GM19351 (cell line): ENCODE measurements around the gene KANK3.
"Not testable (repeated sequence)": the region's sequence is repeated elsewhere in the genome, so short reads cannot be mapped to it uniquely, and the experiment has no call there.

Source experiments
- ATAC-seq: cut with Tn5 transposase; IDR thresholded peaks from one replicate; pipeline ENCODE4 v1.9.1; 2021; ENCODE audit warnings: mild to moderate bottlenecking, moderate library complexity; ENCODE audit not compliant: unreplicated experiment

The KANK3 gene

DNA sequence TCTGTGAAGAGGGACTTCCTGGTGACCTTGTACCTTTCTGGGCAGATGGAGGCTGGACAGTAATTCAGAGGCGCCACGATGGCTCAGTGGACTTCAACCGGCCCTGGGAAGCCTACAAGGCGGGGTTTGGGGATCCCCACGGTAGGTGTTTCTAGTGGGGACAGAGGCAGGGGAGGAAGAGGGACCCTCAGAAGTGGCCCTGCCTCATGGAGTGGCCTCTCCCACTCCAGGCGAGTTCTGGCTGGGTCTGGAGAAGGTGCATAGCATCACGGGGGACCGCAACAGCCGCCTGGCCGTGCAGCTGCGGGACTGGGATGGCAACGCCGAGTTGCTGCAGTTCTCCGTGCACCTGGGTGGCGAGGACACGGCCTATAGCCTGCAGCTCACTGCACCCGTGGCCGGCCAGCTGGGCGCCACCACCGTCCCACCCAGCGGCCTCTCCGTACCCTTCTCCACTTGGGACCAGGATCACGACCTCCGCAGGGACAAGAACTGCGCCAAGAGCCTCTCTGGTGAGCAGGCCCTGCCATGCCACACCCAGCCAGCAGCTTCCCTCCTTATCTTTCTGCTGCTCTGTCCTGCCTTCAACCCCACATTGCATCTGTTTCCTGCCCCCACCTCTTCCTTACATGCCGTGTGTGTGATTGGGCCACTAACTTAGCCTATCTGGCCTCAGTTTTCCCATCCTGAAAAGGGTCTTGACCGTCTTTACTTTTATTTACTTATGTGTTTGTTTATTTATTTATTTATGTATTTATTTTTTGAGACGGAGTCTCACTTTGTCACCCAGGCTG, 28.1 kb upstream of the KANK3 start:
- no peak for ATAC-seq

DNA sequence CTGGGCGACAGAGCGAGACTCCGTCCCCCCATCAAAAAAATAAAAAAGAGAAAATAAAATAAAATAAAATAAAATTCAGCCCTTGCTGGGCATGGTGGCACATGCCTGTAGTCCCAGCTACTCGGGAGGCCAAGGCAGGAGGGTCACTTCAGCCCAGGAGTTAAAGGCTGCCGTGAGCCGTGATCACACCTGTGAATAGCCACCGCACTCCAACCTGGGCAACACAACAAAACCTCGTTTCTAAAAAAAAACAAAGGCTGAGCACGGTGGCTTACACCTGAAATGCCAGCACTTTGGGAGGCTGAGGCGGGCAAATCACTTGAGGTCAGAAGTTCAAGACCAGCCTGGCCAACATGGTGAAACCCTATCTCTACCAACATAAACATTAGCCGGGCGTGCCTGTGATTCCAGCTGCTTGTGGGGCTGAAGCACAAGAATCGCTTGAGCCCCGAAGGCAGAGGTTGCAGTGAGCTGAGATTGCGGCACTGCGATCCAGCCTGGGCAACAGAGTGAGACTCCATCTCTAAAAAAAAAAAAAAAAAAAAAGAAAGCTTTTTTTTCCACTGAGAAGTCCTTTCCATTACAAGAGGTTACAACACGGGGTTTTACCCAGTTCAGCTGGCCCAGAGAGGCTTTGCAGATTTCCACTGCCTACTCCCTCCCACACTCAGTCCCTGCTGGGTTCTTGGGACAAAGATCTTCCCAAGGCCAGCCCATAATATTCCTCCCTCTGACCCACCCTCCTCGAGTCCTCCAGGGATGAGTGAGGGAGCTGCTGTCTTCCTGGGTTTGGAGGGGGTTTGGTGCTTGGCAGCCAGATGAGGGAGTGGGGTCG, 27.3 kb upstream of the KANK3 start:
- no peak for ATAC-seq

DNA sequence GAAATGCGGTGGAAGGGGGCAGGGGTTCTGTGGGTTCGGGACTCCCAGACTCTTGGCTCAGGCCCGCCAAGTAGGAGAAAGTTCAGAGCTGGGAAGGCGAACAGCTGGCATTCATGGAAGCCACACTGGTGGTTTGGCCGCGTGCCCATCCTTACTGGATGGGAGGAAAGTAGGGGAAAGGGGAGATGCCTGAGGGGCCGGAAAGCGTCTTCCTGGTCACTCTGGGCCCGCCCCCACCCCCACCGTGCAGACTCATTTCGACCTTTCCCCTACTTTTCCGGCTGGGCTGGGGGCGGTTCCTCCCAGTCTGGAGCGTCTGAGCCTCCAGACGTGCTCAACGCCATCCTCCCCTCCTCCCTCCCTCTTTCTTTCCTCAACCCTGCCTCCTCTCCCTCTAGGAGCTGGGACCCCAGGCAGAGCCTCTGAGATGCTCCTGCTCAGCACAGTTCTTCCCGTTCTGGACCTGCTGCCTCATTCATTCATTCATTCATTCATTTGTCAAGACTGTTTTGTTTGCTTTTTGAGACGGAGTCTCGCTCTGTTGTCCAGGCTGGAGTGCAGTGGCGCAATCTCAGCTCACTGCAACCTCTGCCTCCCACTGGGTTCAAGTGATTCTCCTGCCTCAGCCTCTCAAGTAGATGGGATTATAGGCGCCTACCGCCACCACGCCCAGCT, 24.4 kb upstream of the KANK3 start:
- no peak for ATAC-seq

DNA sequence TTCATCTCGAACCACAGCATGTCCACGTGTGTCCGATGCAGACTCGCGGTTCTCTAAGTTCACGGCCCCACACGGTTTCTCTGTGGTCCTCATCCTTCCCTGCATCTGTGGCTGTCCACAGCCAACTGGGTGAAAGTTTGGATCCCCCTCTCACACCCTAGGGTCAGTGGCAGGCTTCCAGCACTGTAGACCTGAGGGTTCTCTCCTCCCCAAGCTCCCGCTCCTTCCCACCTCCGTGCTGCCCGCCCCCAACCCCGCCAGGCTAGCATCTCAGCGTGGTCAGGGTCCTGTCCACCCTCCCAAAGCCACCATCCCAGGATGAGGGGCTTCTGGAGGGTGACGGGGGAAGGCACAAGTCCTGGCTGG, 23.9 kb upstream of the KANK3 start:
- no peak for ATAC-seq

DNA sequence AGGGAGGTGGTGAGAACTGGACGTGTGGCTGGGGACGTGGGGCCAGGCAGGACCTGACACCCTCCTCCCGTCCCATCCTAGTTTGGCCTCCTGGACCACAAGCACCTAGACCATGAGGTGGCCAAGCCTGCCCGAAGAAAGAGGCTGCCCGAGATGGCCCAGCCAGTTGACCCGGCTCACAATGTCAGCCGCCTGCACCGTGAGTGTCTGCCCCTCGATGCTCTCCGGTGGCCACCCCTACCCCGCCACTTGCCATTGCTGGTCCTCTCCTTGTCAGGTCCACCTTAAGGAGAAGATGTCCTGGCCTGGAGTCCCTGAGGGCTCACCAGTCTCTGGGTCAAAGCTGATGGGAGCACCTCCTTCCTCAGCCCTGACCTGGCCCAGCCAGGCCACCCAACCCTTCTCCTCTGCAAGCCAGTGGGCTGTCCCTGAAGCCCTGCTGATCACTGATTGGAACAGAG, 23.1 kb upstream of the KANK3 start:
- ATAC-seq, result no peak

DNA sequence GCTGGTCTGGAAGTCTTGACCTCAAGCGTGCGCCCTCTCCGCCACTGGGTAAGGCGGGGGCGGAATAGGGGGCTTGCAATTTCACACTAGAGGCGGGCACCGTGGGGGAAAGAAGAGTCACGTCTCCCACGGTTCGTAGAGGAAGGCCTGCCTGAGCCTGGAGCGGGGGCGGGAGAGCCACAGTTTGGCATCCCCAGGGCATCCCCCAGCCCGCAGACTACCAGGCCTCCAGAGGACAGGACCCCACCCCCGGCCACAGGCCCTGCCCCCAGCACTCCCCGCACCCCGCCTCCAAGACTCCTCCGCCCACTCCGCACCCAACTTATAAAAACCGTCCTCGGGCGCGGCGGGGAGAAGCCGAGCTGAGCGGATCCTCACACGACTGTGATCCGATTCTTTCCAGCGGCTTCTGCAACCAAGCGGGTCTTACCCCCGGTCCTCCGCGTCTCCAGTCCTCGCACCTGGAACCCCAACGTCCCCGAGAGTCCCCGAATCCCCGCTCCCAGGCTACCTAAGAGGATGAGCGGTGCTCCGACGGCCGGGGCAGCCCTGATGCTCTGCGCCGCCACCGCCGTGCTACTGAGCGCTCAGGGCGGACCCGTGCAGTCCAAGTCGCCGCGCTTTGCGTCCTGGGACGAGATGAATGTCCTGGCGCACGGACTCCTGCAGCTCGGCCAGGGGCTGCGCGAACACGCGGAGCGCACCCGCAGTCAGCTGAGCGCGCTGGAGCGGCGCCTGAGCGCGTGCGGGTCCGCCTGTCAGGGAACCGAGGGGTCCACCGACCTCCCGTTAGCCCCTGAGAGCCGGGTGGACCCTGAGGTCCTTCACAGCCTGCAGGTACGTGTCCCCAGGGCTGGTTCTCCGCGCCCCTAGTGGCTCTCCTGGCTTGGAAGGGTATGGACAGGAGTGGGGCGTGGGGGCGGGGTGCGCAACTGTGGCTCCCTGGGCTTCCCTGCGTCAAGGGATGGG, 21.0 kb upstream of the KANK3 start, which contains the start of gene ANGPTL4:
Gene ANGPTL4 (plus strand): TSS at position 353 of the 969 bp plus-strand sequence. CDS start 167 bp downstream, at position 520.
- ATAC-seq, result no peak

DNA sequence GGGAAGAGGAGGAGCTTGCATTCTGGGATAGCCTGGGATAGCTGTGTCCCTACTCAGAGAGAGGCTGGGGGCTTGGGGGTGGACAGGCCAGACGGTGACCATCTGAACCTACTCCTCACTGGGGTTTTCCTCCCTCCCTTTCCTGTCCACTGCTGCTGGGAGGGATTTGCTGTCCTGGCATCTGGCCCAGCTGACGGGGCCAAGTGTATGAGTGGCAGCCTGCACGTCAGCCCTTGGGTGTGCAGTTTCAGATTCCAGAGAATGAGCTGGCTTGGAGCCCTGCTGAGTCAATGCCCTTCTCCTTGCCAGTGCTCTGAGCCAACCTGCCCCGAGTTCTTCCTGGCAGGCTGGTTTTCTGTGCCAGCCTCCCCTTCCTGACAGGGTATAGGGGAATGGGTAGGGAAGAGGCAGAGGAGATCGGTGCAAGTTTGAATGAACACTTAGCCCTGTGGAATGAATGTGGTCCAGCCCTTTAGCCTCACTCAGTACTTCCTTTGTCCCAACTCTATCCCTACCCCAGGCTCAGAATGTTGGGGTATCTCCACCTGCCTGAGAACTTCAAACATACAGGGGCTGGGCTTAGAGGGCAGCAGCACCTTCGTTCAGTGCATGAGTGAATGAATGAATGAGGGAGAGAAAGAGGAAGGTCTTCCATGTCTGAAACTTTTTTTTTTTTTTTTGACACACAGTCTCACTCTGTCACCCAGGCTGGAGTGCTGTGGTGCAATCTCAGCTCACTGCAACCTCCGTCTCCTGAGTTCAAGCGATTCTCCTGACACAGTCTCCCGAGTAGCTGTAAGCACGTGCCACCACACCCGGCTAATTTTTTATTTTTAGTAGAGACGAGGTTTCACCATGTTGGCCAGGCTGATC, 19.1 kb upstream of the KANK3 start:
- no peak for ATAC-seq

DNA sequence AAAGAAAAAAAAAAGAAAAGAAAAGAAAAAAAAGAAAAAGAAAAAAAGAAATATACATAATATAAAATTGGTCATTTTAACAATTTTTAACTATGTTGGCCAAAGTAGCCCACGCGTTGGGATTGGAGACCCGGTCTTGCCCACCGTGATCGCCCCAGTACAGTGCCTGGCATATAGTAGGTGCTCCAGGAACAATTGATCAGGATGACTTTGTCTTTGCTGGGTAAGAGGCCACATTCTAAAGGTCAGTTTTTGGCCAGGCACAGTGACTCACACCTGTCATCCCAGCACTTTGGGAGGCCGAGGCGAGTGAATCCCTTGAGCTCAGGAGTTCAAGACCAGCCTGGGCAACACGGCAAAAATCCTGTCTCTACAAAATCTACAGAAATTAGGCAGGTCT, 17.1 kb upstream of the KANK3 start:
- ATAC-seq, result no peak

DNA sequence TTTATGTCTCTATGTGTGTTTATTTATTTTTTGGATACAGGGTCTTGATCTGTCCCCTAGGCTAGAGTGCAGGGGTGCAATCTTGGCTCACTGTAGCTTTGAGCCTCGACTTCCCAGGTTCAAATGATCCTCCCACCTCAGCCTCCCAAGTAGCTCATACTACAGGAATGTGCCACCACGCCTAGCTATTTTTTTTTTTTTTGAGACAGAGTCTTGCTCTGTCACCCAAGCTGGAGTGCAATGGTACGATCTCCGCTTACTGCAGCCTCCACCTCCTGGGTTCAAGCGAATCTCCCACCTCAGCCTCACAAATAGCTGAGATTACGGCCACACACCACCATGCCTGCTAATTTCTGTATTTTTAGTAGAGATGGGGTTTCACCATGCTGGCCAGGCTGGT, 15.9 kb upstream of the KANK3 start:
- no peak for ATAC-seq

DNA sequence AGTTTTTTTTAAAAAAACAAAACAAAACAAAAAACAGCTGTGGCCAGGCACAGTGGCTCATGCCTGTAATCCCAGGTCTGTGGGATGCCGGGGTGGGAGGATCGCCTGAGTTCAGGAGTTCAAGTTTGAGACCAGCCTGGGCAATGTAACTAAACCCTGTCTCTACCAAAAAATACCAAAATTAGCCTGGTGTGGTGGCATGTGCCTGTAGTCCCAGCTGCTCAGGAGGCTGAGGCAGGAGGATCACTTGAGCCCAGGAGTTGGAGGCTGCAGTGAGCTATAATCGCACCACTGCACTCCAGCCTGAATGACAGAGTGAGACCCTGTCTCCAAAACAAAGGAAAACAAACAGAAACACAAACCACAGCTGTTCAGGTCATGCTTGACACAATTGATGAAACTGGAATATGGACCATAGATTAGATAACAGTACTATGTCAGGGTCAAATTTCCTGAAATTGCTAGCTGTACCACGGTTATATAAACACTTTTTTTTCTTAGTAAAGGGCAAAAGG, 14.0 kb upstream of the KANK3 start:
- ATAC-seq, result no peak

DNA sequence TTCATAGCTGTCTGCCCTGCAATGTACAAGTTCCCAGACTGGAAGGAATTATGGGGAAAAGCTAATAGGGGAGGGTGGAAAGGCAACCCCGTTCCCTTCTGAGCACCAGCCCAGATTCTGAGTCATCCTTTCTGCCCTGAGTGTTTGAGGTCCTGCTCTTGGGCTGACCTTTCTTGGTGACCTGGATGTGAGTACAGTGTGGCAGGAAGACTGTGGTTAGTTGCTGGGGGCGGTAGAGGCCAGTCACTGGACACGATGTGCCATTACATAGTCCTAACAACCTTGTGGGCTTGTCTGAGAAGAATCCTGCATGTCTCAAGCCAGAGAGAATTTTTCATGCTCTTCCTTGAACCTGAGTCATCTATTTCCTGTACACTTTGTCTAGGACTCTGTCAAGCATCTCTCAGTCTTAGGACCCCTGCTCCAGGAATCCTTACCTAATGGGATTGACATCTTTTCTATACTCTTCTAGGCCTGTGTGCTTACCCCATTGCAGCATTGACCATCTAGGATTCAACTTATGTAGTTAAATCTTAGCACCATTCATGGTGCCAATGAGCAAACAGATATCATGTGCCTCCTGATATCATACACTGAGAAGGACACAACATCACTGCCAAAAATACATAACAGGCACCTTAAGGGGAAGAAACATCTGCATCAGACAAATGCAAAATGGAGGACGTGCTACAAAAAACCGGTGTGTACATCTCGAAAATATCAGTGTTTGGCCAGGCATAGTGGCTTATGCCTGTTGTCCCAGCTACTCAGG, 12.8 kb upstream of the KANK3 start:
- ATAC-seq, result no peak

DNA sequence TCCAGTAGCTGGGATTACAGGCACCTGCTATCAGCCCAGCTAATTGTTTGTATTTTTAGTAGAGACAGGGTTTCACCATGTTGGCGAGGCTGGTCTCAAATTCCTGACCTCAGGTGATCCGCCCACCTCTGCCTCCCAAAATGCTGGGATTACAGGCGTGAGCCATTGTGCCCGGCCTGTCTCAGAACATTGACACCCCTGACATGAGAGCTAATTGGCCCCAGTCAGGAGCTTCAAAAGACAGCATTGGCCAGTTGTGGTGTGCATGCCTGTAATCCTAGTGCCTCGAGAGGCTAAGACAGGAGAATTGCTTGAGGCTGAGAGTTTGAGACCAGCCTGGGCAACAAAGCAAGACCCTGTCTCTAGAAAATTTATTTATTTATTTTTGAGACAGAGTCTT, 9.8 kb upstream of the KANK3 start:
- ATAC-seq, result not testable (repeated sequence)

DNA sequence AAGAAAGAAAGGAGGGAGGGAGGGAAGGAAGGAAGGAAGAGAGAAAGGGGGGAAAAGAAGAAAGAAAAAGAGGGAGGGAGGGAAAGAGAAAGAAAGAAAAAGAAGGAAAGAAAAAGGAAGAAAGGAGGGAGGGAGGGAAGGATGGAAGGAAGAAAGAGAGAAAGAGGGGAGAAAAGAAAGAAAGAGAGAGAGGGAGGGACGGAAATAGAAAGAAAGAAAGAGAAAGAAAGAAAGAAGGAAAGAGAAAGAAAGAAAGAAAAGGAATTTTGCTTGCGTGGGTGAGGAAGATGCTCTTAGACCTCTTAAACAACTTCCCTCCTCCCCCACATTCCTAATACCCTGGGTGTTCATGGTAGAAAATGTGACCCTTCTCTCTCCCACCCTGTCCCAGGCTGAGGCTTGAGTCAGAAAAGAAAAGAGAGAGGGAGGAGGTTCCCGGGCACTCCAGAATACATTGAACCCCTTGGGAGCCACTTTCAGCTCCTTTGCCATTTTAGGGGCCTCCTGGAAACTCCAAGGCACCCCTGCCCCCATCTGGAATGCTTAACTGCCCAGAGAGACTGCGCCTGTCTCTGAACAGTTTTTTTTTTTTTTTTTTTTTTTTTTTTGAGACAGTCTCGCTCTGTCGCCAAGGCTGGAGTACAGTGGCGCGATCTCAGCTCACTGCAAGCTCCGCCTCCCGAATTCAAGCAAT, 9.2 kb upstream of the KANK3 start:
- no peak for ATAC-seq

DNA sequence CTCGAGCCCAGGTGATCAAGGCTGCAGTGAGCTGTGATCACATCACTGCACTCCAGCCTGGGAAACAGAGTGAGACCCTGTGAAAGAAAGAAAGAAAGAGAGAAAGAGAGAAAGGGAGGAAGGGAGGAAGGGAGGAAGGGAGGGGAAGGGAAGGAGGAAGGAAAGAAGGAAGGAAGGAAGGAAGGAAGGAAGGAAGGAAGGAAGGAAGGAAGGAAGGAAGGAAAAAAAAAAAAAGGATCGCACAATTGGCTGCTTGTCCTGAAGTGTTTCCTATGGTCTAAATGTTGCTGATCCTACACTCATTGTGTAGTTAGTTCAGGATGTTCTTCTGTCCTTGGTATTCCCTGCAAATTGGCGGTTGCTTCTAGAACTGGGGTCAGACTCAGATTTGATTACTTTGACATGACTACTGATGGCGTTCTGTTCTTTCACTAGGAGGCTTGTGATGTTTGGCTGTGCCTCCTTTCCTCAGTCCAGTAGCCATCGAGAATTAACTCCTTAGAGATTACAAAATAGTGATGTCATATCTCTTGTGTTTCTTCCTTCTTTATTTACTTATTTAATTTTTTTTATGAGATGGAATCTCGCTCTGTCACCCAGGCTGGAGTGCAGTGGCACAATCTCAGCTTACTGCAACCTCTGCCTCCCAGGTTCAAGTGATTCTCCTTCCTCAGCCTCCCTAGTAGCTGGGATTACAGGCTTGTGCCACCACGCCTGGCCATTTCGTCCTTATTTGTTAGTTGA, 6.7 kb upstream of the KANK3 start:
- ATAC-seq, result not testable (repeated sequence)

DNA sequence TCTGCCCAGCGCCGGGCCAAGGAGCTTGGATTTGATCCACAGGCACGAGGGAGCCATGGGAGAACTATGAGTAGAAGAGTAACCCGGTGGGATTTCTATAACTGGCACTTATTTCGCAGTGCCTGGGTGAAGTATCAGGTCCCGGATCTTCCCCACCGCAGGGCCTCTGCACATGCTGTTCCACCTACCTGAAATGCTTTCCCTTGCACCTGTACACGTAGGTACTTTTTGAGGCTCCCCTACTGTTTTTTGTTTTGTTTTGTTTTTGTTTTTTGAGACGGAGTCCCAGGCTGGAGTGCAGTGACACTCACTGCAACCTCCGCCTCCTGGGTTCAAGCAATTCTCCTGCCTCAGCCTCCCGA, 402 bp upstream of the KANK3 start:
- ATAC-seq, result no peak

DNA sequence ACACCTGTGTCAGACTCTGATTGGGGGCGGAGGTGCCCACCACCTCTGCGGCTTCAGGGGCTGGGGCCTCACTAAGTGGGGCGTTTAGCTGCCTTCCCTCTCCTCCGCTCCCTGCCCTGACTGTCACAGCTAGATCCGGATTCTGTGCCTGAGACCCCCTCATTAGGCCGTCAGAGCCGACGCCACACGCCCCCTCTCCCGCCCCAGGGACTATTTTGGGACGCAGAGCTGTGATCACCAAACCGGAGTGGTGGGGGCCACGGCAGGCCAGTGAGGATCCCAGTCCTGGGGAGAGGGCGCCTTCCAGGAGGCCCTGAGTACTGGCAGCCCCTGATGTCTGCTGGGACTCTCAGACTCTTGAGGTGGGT, 762 bp downstream of the KANK3 start:
- no peak for ATAC-seq

DNA sequence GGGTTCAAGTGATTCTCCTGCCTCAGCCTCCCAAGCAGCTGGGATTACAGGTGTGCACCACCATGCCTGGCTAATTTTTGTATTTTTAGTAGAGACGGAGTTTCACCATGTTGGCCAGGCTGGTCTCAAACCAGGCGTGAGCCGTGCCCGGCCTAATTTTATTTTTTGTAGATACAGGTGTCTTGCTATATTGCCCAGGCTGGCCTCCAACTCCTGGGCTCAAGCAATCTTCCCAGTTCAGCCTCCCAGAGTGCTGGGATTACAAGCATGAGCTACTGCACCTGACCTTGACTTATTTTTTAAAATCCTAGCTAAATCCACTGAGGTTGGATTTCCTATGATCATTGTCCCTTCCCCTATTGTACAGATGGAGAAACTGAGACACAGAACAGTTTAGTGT, 1.6 kb downstream of the KANK3 start:
- ATAC-seq, result not testable (repeated sequence)
